CD4-positive, alpha-beta T cell (primary cell): ENCODE results near the gene PPP3CB. TPM values are rescaled to one million over a fixed set of nuclear protein-coding genes. Genes with fewer than 3 reads are reported as not detected.

Source experiments
- ATAC-seq: fragments of 200-7000 bp; cut with Tn5 transposase; one replicate; pipeline ENCODE4 v1.10.0; 2022; ENCODE audit warnings: mild to moderate bottlenecking; ENCODE audit not compliant: poor library complexity
- CTCF ChIA-PET: fragments of 350-600 bp; sonication (Branson Sonifier 250); formaldehyde crosslinking; loops from one replicate; lab custom pipeline; 2021; ENCODE audit warnings: antibody characterized with exemption, inconsistent platforms; lab: Charles Lee
- POLR2A ChIA-PET: fragments of 350-600 bp; sonication (Branson Sonifier 250); formaldehyde crosslinking; loops from one replicate; lab custom pipeline; 2021; ENCODE audit warnings: antibody characterized with exemption, inconsistent platforms; lab: Charles Lee
- DNase-seq, 14 experiments: peaks; one replicate each; pipeline ENCODE4 v3.0.0-alpha.2; 2013 to 2020; ENCODE audit warnings: mixed read lengths in 2 of 14
- H3K27ac ChIP-seq, 2 donors: one replicate each; pipeline versions ENCODE4 v1.5.1 to v1.7.0; 2013; ENCODE audit warnings: low read length in 2 of 2, low read depth in 1 of 2, mild to moderate bottlenecking in 1 of 2
- H3K27me3 ChIP-seq, 2 experiments: 1 replicate in 1 of 2; 2 replicates in 1 of 2; pipeline versions ENCODE4 v1.6.1 to v1.7.0; 2013; ENCODE audit warnings: low read length in 2 of 2, control low read depth in 1 of 2, mild to moderate bottlenecking in 1 of 2, moderate library complexity in 1 of 2; ENCODE audit not compliant: insufficient read depth in 2 of 2, control insufficient read depth in 1 of 2
- H3K36me3 ChIP-seq: one replicate; pipeline ENCODE4 v1.6.1; 2013; ENCODE audit warnings: low read length, control low read depth; ENCODE audit not compliant: insufficient read depth
- H3K4me1 ChIP-seq: one replicate; pipeline ENCODE4 v1.6.1; 2013; ENCODE audit warnings: low read length, control low read depth; ENCODE audit not compliant: insufficient read depth
- H3K4me3 ChIP-seq: one replicate; pipeline ENCODE4 v1.5.1; 2013; ENCODE audit warnings: mild to moderate bottlenecking, low read length, moderate library complexity
- H3K9me3 ChIP-seq, 2 experiments: 1 replicate in 1 of 2; 2 replicates in 1 of 2; pipeline versions ENCODE4 v1.6.1 to v1.7.0; 2013; ENCODE audit warnings: low read length in 2 of 2, mild to moderate bottlenecking in 2 of 2, control low read depth in 1 of 2, moderate library complexity in 1 of 2; ENCODE audit not compliant: control insufficient read depth in 1 of 2, insufficient read depth in 1 of 2
- H3K27ac Mint-ChIP-seq: one replicate; pipeline ENCODE4 v1.8.0; 2020; ENCODE audit warnings: mixed read lengths
- H3K27me3 Mint-ChIP-seq: one replicate; pipeline ENCODE4 v1.8.0; 2021; ENCODE audit warnings: mixed read lengths
- H3K36me3 Mint-ChIP-seq: one replicate; pipeline ENCODE4 v1.8.0; 2021; ENCODE audit warnings: low read depth, mixed read lengths
- H3K4me1 Mint-ChIP-seq: one replicate; pipeline ENCODE4 v1.8.0; 2021; ENCODE audit warnings: low read depth, mixed read lengths
- H3K4me3 Mint-ChIP-seq: one replicate; pipeline ENCODE4 v1.8.0; 2020; ENCODE audit warnings: mild to moderate bottlenecking, mixed read lengths
- H3K9me3 Mint-ChIP-seq: one replicate; pipeline ENCODE4 v1.8.0; 2020; ENCODE audit warnings: mixed read lengths
- intact Hi-C, 2 experiments: fragments of 100-400 bp; cut with DNase I in 1 of 2; cut with micrococcal nuclease in 1 of 2; formaldehyde crosslinking; loops; one replicate each; pipeline versions ENCODE4 v1.15.1 to v1.9.0; 2023 to 2025; cut with DNase I, micrococcal nuclease
- total RNA-seq, 174 experiments: library from RNA in 2 of 174; stranded (reverse) in 2 of 174; gene quantifications; one replicate each; pipeline ENCODE4 v1.2.3 and lab custom pipeline; 2021 to 2026
- TF ChIP-seq, protein P1 (sequence below): fragments of 200-600 bp; IDR thresholded peaks from one replicate; pipeline ENCODE4 v1.8.0; 2022; ENCODE audit warnings: antibody characterized with exemption, mild to moderate bottlenecking

Gene PPP3CB
- total RNA-seq, 2 experiments from 2014 or later = 20.2 to 20.3 TPM

DNA sequence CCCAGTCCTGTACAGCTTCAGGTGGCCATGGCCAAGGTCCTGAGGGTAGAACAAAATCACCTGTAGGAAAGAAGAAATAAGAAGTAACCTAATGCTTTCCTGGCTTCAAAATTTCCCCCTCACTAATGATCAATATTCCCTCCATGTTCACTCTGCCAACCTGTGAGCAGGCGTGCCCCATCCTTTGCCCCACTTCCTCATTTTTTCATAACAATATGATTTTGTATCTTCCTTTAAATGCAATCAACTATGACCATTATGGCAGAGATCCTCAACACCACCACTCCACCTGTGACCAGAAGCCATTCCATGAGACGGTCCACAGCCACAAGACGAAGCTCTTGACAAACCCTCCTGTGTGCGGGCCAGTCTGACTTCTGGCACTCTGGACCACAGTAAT, 69.5 kb downstream of the PPP3CB start:
- Mint-ChIP-seq H3K27me3 (no peaks in the 10 kb centered on the region), H3K4me3 (no peak overlapping the region), H3K27ac (no peak overlapping the region), H3K36me3 (peaks cover 52% of the 10 kb centered on the region), H3K9me3 (no peaks in the 10 kb centered on the region), H3K4me1 (no peaks in the 10 kb centered on the region)
- POLR2A ChIA-PET = no interaction called here
- Histone ChIP-seq H3K27ac (no peak overlapping the region), H3K36me3 (peaks cover 47% of the 10 kb centered on the region), H3K4me1 (no peaks in the 10 kb centered on the region), H3K9me3 (no peaks in the 10 kb centered on the region), H3K4me3 (no peak overlapping the region), H3K27me3 (no peaks in the 10 kb centered on the region)
- ATAC-seq (no peak), DNase-seq (no peak)
- CTCF ChIA-PET = no interaction called here
- intact Hi-C loops = no loop called here
- TF ChIP-seq, protein P1, sequence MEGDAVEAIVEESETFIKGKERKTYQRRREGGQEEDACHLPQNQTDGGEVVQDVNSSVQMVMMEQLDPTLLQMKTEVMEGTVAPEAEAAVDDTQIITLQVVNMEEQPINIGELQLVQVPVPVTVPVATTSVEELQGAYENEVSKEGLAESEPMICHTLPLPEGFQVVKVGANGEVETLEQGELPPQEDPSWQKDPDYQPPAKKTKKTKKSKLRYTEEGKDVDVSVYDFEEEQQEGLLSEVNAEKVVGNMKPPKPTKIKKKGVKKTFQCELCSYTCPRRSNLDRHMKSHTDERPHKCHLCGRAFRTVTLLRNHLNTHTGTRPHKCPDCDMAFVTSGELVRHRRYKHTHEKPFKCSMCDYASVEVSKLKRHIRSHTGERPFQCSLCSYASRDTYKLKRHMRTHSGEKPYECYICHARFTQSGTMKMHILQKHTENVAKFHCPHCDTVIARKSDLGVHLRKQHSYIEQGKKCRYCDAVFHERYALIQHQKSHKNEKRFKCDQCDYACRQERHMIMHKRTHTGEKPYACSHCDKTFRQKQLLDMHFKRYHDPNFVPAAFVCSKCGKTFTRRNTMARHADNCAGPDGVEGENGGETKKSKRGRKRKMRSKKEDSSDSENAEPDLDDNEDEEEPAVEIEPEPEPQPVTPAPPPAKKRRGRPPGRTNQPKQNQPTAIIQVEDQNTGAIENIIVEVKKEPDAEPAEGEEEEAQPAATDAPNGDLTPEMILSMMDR = no peak

DNA sequence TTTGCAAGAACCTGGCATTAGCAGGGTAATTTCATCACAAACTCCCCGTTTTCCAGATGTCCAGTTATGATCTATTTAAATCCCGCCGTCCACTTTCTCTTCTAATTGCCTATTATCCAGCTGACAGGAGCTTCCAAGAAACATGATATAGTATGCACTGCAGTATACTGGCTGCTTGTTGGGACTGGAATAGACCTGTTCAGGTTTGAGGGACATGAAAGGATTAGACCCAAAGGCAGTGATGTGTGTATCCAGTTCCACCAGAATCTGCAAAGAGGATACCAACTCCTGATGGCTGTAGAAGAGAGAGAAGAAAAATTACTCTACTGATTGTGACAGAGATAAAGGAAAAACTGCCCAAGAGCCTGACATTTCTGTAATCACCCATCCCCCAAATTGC, 71.3 kb downstream of the PPP3CB start:
- ATAC-seq (no peak), DNase-seq (no peak)
- Mint-ChIP-seq H3K4me3 (no peak overlapping the region), H3K27ac (no peak overlapping the region), H3K36me3 (peaks cover 52% of the 10 kb centered on the region), H3K4me1 (no peaks in the 10 kb centered on the region), H3K27me3 (no peaks in the 10 kb centered on the region), H3K9me3 (no peaks in the 10 kb centered on the region)
- POLR2A ChIA-PET = no interaction called here
- no peak overlapping the region for H3K27ac ChIP-seq
- no peaks in the 10 kb centered on the region for H3K4me1 ChIP-seq
- TF ChIP-seq, protein P1 = no peak
- peaks cover 44% of the 10 kb centered on the region for H3K36me3 ChIP-seq
- CTCF ChIA-PET = no interaction called here
- no peaks in the 10 kb centered on the region for H3K9me3 ChIP-seq
- no peaks in the 10 kb centered on the region for H3K27me3 ChIP-seq
- intact Hi-C loops = no loop called here
- H3K4me3 ChIP-seq = no peak overlapping the region

DNA sequence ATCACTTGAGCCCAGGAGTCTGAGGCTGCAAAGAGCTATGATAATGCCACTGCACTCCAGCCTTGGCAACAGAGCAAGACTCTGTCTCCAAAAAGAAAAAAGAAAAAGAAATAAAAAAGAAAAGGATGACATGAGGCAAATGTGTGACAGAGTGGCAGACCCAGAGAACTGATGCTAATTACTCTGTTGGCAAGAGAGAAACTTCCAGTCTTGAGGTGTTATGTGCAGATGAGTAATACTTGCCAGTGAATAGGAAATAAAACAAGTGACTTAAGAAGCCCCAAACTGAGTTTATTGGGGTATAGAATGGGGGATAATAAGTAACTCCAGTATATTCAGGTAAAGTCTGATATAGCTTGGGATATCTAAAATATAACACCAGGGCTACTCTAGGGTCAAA, 72.5 kb downstream of the PPP3CB start:
- Histone ChIP-seq H3K27me3 (no peaks in the 10 kb centered on the region), H3K4me3 (no peak overlapping the region), H3K27ac (no peak overlapping the region), H3K36me3 (peaks cover 44% of the 10 kb centered on the region), H3K4me1 (no peaks in the 10 kb centered on the region), H3K9me3 (no peaks in the 10 kb centered on the region)
- POLR2A ChIA-PET = no interaction called here
- CTCF ChIA-PET = no interaction called here
- Mint-ChIP-seq H3K27ac (no peak overlapping the region), H3K4me1 (no peaks in the 10 kb centered on the region), H3K4me3 (no peak overlapping the region), H3K27me3 (no peaks in the 10 kb centered on the region), H3K9me3 (no peaks in the 10 kb centered on the region), H3K36me3 (peaks cover 52% of the 10 kb centered on the region)
- TF ChIP-seq, protein P1 = no peak
- no peak for DNase-seq
- no peak for ATAC-seq
- intact Hi-C loops = no loop called here
